ENCODE results near the gene ADAMTSL3.

The ADAMTSL3 gene

DNA sequence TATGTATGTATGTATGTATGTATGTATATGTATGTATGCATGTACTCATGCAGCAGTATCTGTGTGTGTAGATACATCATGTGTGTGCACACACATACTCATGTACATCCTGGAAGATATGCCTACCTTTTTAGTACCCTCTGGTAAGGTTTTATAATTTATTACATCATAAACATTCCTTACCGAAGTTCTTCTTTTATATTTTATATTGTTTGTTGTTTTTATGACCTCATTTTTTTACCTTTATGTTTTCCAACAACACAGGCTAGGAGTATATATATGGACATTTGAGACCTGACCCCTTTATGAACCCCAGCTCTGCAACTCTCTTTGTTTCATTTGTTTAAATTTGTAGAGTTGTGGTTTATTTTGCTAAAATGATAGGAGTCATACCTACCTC is 263.5 kb downstream of the ADAMTSL3 start:
- TF ChIP-seq ZFX (IDR thresholded peaks at IDR 0.05): no peak
- TF ChIP-seq, protein P1, sequence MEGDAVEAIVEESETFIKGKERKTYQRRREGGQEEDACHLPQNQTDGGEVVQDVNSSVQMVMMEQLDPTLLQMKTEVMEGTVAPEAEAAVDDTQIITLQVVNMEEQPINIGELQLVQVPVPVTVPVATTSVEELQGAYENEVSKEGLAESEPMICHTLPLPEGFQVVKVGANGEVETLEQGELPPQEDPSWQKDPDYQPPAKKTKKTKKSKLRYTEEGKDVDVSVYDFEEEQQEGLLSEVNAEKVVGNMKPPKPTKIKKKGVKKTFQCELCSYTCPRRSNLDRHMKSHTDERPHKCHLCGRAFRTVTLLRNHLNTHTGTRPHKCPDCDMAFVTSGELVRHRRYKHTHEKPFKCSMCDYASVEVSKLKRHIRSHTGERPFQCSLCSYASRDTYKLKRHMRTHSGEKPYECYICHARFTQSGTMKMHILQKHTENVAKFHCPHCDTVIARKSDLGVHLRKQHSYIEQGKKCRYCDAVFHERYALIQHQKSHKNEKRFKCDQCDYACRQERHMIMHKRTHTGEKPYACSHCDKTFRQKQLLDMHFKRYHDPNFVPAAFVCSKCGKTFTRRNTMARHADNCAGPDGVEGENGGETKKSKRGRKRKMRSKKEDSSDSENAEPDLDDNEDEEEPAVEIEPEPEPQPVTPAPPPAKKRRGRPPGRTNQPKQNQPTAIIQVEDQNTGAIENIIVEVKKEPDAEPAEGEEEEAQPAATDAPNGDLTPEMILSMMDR (conservative IDR thresholded peaks at IDR 0.05): no peak
- H3K27ac ChIP-seq: no peak overlapping the region

DNA sequence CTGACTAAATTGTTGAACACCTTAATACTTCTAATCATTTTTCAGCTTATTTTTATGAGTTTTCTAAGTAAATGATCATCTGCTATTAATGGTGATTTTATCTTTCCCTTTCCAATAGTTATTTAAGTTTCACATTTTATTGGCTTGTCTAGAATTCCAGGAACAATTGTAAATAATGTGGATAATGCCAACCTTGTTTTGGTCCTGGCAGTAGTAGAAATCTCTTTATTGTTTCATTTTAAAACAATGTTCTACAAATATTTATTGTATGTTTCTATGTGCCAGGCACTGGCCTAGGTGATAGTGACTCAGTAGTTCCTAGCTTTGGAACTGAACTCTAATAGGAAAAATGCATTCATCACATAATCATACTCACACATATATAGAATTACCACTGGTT is 264.1 kb downstream of the ADAMTSL3 start:
- peak overlapping the region; percentile 71; the same call in 1 of the 2 replicates for H3K27ac ChIP-seq
- TF ChIP-seq ZFX (IDR thresholded peaks at IDR 0.05): no peak
- TF ChIP-seq, protein P1 (conservative IDR thresholded peaks at IDR 0.05): no peak

DNA sequence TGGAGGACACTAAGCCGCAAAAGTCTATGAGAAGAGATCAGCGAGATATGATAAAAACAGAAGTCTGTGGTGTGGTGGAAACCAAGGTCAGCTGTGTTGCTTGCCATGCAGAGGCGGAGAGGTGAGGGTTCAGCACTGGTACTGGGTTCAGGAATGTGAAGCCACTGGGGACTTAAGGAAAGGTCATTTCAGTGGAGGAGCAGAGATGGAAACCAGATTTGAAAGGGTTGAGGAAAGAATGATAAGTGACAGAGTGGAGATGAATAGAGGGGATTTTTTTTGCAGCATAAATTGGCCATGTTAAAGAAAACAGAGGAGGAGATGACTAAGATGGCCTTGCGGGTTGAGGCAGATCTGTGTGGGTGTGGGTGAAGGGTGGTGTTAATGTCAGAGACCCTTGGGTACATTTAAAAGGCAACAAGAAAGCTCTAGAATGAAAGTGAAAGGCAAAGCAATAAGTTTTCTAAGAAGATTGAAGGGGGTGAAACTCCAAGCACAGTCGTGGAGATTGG is 265.5 kb downstream of the ADAMTSL3 start:
- TF ChIP-seq, protein P1 (conservative IDR thresholded peaks at IDR 0.05): no peak
- TF ChIP-seq ZFX (IDR thresholded peaks at IDR 0.05): no peak
- H3K27ac ChIP-seq: peak overlapping the region; percentile 71; the same call in 1 of the 2 replicates

DNA sequence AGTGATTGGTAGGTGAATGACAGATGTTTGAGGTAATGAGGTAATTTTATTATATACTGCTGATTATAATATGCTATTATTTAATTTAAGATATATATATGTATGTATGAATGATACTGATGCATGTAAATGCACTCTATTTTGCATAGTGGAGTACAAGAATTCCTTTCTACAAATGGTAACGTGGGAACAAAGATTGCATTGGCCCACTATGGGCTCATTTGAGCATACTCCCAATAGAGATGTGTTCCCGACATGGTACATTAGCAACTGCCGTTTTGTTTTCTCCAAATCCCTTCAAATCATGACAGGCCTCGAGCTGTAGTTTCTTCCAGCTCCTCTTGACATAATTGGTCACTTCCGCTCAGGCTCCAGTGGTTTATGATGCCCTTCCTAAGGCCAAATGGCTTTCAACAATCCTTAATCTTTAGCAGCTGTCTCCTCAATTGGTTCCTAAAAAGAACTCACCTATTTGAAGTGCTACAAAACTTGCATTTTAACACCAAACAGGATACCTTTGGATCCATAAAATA is 266.1 kb downstream of the ADAMTSL3 start:
- TF ChIP-seq, protein P1 (conservative IDR thresholded peaks at IDR 0.05): no peak

DNA sequence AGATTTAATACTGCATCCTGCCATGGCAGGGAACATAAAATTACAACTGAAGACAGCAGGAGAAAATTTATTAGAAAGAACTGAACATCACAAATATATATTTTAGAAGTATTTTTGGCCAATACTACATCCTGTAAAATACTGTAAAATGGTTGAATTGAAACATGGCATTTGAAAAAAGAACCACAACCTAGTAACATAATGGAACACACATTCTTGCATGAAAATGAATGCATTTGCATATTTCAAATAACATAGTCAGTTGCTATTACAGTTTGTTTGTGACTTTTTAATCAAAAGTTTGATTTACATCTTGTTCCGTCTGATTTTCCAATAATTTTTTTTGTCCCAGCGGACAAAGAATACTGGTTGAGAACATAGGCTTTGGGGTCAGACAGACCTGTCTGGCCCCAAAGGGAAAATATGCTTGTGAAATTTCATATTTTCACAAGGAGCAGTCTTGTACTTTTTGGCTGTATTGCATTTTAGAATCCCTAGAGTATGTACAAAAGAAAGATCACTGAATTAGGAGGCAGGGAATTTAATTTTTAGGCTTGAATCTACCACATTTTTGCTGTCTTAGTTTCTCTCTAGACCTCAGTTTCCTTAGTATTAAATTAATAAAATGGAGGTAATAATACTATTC is 268.8 kb downstream of the ADAMTSL3 start:
- H3K27ac ChIP-seq: no peak overlapping the region
- TF ChIP-seq, protein P1 (conservative IDR thresholded peaks at IDR 0.05): no peak
- TF ChIP-seq ZFX (IDR thresholded peaks at IDR 0.05): no peak

More for the DNA sequence above, 266.1 kb downstream of the ADAMTSL3 start:
- H3K27ac ChIP-seq: no peak overlapping the region

DNA sequence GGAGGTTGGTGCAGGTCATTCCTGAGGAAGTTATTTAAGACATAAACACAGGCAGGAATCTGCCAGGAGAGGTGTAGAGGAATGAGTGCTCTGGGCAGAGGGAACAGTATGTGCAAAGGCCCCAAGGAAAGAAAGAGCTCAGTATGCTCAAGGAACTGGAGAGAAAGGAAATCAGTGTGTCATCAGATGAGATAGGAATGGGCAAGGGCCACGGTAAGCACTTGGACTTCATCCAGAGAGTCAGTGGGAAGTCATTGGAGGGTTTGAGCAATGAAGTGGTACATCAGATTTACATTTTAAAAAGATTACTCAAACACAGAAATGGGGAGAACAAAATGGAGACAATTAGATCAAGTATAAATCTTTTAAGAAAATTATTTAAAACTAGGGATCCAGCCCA is 272.2 kb downstream of the ADAMTSL3 start:
- no peak for TF ChIP-seq ZFX (IDR thresholded peaks at IDR 0.05)
- TF ChIP-seq, protein P1 (conservative IDR thresholded peaks at IDR 0.05): no peak
- H3K27ac ChIP-seq: no peak overlapping the region

DNA sequence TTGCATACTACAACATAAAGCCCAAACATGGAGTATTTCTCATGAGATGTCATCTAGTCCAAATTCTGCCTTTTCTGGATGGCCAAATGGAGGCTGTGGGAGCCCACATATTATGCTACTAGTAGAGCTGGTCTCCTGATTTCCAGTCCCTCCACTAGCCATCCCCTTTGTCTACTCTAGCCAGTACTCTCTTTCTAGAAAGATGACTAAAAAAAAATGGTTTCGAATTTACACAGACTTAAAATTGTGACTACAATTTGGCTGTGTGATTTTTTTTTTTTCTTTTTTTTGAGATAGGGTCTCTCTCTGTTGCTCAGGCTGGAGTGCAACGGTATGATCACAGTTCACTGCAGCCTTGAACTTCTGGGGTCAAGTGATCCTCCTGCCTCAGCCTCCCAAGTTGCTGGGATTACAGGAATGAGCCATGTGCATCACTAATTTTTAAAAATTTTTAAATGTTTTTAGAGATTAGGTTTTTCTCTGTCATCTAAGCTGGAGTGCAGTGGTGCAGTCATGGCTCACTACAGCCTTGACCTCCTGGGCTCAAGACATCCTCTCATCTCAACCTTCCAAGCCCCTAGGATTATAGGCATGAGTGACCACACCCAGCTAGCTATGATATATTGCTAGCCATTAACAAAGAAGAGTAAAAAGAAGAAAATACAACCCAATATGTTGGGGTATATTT is 273.9 kb downstream of the ADAMTSL3 start:
- H3K27ac ChIP-seq: no peak overlapping the region
- TF ChIP-seq ZFX (IDR thresholded peaks at IDR 0.05): no peak
- TF ChIP-seq, protein P1 (conservative IDR thresholded peaks at IDR 0.05): no peak

Measured in C4-2B (cell line).